Mucosa of stomach (tissue), 1 donor: ENCODE results near the gene CAPN8.

Source experiments
- H3K27me3 ChIP-seq: one replicate; pipeline ENCODE4 v1.7.0; 2013; ENCODE audit warnings: mild to moderate bottlenecking, low read length; ENCODE audit not compliant: control insufficient read depth, insufficient read depth
- H3K36me3 ChIP-seq: one replicate; pipeline ENCODE4 v1.7.0; 2013; ENCODE audit warnings: low read length; ENCODE audit not compliant: control insufficient read depth, insufficient read depth
- H3K4me1 ChIP-seq: one replicate; pipeline ENCODE4 v1.7.0; 2013; ENCODE audit warnings: mild to moderate bottlenecking, low read length; ENCODE audit not compliant: control insufficient read depth, insufficient read depth
- H3K4me3 ChIP-seq: one replicate; pipeline ENCODE4 v1.7.0; 2013; ENCODE audit warnings: low read length
- H3K9ac ChIP-seq: one replicate; pipeline ENCODE4 v1.7.0; 2013; ENCODE audit warnings: mild to moderate bottlenecking, low read length, moderate library complexity
- H3K9me3 ChIP-seq: one replicate; pipeline ENCODE4 v1.7.0; 2013; ENCODE audit warnings: mild to moderate bottlenecking, low read length, moderate library complexity; ENCODE audit not compliant: control insufficient read depth
- donor health status: Pancreatic carcinoma.

Gene CAPN8

GRCh38 chr1:223547316-223548114, 118.0 kb downstream of the CAPN8 start:
- Histone ChIP-seq H3K9ac (no peak overlapping the region), H3K9me3 (no peaks in the 10 kb centered on the region), H3K36me3 (no peaks in the 10 kb centered on the region), H3K4me1 (peaks cover 41% of the 10 kb centered on the region), H3K4me3 (no peak overlapping the region), H3K27me3 (no peaks in the 10 kb centered on the region)

GRCh38 chr1:223545343-223545742, 120.2 kb downstream of the CAPN8 start:
- H3K4me3 ChIP-seq: no peak overlapping the region
- no peaks in the 10 kb centered on the region for H3K27me3 ChIP-seq
- H3K36me3 ChIP-seq: no peaks in the 10 kb centered on the region
- no peaks in the 10 kb centered on the region for H3K9me3 ChIP-seq
- H3K9ac ChIP-seq: no peak overlapping the region
- peaks cover 25% of the 10 kb centered on the region for H3K4me1 ChIP-seq

- peaks cover 19% of the 10 kb centered on the region for H3K4me1 ChIP-seq
- peaks cover 4% of the 10 kb centered on the region for H3K36me3 ChIP-seq
- H3K27me3 ChIP-seq: no peaks in the 10 kb centered on the region
- no peak overlapping the region for H3K9ac ChIP-seq
- H3K9me3 ChIP-seq: no peaks in the 10 kb centered on the region
- H3K4me3 ChIP-seq: no peak overlapping the region
Measured at GRCh38 chr1:223543560-223543959, 121.9 kb downstream of the CAPN8 start.

GRCh38 chr1:223542831-223543230, 122.7 kb downstream of the CAPN8 start:
- Histone ChIP-seq H3K9ac (no peak overlapping the region), H3K4me1 (peaks cover 19% of the 10 kb centered on the region), H3K9me3 (no peaks in the 10 kb centered on the region), H3K36me3 (peaks cover 4% of the 10 kb centered on the region), H3K27me3 (no peaks in the 10 kb centered on the region), H3K4me3 (no peak overlapping the region)

- H3K27me3 ChIP-seq: no peaks in the 10 kb centered on the region
- H3K4me1 ChIP-seq: peaks cover 14% of the 10 kb centered on the region
- H3K4me3 ChIP-seq: no peak overlapping the region
- no peaks in the 10 kb centered on the region for H3K9me3 ChIP-seq
- H3K9ac ChIP-seq: no peak overlapping the region
- H3K36me3 ChIP-seq: peaks cover 4% of the 10 kb centered on the region
Measured at GRCh38 chr1:223540485-223541106, 124.9 kb downstream of the CAPN8 start.

- peaks cover 6% of the 10 kb centered on the region for H3K4me1 ChIP-seq
- H3K4me3 ChIP-seq: no peak overlapping the region
- H3K36me3 ChIP-seq: peaks cover 4% of the 10 kb centered on the region
- H3K9me3 ChIP-seq: no peaks in the 10 kb centered on the region
- no peak overlapping the region for H3K9ac ChIP-seq
- H3K27me3 ChIP-seq: no peaks in the 10 kb centered on the region
Measured at GRCh38 chr1:223539750-223540149, 125.8 kb downstream of the CAPN8 start.

GRCh38 chr1:223538981-223539380, 126.5 kb downstream of the CAPN8 start:
- Histone ChIP-seq H3K9ac (no peak overlapping the region), H3K4me1 (no peaks in the 10 kb centered on the region), H3K27me3 (no peaks in the 10 kb centered on the region), H3K36me3 (peaks cover 4% of the 10 kb centered on the region), H3K9me3 (no peaks in the 10 kb centered on the region), H3K4me3 (no peak overlapping the region)

GRCh38 chr1:223535319-223535718, 130.2 kb downstream of the CAPN8 start:
- peaks cover 4% of the 10 kb centered on the region for H3K36me3 ChIP-seq
- no peaks in the 10 kb centered on the region for H3K27me3 ChIP-seq
- H3K4me3 ChIP-seq: no peak overlapping the region
- H3K9ac ChIP-seq: no peak overlapping the region
- H3K4me1 ChIP-seq: no peaks in the 10 kb centered on the region
- no peaks in the 10 kb centered on the region for H3K9me3 ChIP-seq

GRCh38 chr1:223534677-223535076, 130.8 kb downstream of the CAPN8 start:
- Histone ChIP-seq H3K9me3 (no peaks in the 10 kb centered on the region), H3K4me1 (no peaks in the 10 kb centered on the region), H3K36me3 (peaks cover 4% of the 10 kb centered on the region), H3K4me3 (no peak overlapping the region), H3K27me3 (no peaks in the 10 kb centered on the region), H3K9ac (no peak overlapping the region)

GRCh38 chr1:223533708-223534107, 131.8 kb downstream of the CAPN8 start:
- Histone ChIP-seq H3K36me3 (no peaks in the 10 kb centered on the region), H3K9me3 (no peaks in the 10 kb centered on the region), H3K27me3 (no peaks in the 10 kb centered on the region), H3K4me1 (no peaks in the 10 kb centered on the region), H3K4me3 (no peak overlapping the region), H3K9ac (no peak overlapping the region)

- no peaks in the 10 kb centered on the region for H3K9me3 ChIP-seq
- H3K4me3 ChIP-seq: no peak overlapping the region
- no peaks in the 10 kb centered on the region for H3K27me3 ChIP-seq
- H3K4me1 ChIP-seq: no peaks in the 10 kb centered on the region
- H3K36me3 ChIP-seq: no peaks in the 10 kb centered on the region
- H3K9ac ChIP-seq: no peak overlapping the region
Measured at GRCh38 chr1:223531742-223532341, 133.7 kb downstream of the CAPN8 start.

GRCh38 chr1:223525957-223526356, 139.5 kb downstream of the CAPN8 start:
- H3K9ac ChIP-seq: no peak overlapping the region

More at GRCh38 chr1:223525957-223526356, 139.5 kb downstream of the CAPN8 start:
- Histone ChIP-seq H3K36me3 (no peaks in the 10 kb centered on the region), H3K9me3 (no peaks in the 10 kb centered on the region), H3K27me3 (no peaks in the 10 kb centered on the region), H3K4me1 (no peaks in the 10 kb centered on the region), H3K4me3 (no peak overlapping the region)
